ENCODE results near the gene ID2. TPM values are rescaled to one million over a fixed set of nuclear protein-coding genes. Genes with fewer than 3 reads are reported as not detected.
A peak's percentile ranks its signal among the peaks of the same experiment; 100 is the strongest.
"Not testable (repeated sequence)": the region's sequence is repeated elsewhere in the genome, so short reads cannot be mapped to it uniquely, and the experiment has no call there.

Gene ID2
- total RNA-seq, 1 experiment from 2014 or later: 33.0 TPM

DNA sequence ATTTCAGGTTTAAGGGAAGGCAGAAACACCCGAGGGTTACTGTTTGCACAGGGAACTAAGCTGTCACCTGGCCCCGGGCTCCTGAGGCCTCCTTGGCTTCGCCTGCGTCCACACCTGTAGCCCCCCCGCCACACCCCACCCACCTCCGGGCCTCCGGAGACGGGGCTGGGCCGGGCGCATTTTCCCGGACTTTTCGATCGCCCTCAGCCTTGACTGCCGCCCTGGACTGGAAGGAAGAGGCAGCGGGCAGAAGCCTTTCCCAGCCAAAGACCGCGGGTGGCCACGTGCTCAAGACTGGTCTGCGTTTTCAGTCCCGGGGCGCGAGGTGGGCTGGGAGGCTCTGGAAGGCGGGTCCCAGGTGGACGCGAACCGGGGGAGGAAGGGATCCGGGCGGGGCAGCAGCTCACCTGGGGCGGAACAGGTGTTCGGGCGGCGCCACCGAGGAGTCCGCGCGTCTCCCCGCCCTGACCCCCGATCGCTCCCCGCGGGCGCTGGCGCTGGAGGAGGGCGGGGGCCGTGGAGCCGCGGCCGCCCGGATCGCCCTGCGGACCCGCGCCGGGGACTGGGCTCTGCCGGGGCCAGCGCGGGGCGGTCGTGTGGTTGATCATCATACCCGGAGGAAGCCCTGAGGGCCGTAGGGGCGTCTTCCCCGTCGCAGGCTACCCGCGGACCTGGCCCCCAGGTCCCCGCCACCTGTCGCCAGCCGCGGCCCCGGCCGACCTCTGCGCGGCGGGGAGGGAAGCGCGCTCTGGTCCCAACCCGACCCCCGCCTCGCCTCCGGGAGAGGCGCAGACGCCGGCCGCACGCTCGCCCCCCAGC lies 3.2 kb downstream of the ID2 start:
- DNase-seq (ENCODE audit: low read depth): peak; percentile 51

GRCh38 chr2:8685697-8686358 lies 4.0 kb downstream of the ID2 start:
- DNase-seq (ENCODE audit: low read depth): peak; percentile 68

DNA sequence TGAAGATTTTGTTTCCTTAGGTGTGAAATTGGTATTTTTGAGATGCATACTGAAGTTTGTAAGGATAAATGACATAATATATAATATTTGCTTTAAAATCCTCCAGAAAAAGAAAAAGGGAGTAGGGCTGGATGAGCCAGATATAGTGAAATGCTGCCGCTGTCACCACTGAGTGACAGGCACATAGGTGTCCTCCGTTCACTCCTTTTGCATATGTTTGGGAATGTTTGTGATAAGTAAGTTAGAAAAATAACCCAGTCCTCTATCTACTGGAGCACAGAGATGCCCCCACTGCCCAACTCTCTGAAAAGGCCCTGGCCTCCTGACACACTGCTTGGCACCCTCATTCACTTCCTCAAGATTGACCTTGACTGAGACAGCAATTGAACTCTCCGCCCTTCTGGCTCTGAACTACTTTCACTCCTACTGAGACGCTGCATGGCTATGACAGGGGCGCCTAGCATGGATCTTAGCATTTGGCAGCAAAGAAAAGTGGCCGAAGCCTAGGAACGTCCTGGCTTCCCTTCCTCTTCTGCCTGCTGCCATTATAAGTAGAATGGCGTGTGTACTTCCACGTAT lies 10.1 kb downstream of the ID2 start:
- no peak for DNase-seq (ENCODE audit: low read depth)

GRCh38 chr2:8692783-8693156 lies 10.9 kb downstream of the ID2 start:
- DNase-seq (ENCODE audit: low read depth): no peak

DNA sequence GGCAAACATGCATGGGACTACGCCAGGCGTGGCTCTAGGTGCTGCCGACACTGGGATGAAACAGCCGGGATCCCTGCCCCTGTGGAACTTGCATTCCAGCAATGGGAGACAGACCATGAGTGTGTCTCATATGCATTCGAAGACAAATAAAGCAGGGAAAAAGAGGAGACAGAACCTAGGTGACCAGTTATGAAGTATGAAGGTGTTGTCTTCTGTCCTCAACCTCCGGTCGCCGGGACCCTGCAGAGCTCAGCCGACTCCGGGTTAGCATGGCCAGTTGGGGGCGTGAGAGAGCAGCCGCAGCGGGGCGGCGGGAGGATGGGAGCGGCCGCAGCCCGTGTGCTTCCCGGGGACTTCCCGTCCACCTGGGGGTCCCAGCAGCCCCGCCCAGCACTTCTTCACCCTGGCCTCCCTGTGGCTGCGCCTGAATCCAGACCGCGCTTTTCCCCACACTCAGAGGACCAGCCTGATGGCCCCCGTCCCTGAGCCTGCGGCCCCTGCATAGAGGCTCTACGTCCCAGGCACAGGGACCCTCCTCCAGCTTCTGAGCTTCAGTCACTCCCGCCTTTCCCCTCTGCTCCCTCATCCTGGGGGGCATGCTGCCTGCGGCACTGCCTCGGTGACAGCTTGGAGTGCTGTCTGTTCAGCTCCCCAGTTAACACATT lies 11.4 kb downstream of the ID2 start:
- peak; percentile 69 for DNase-seq (ENCODE audit: low read depth)

DNA sequence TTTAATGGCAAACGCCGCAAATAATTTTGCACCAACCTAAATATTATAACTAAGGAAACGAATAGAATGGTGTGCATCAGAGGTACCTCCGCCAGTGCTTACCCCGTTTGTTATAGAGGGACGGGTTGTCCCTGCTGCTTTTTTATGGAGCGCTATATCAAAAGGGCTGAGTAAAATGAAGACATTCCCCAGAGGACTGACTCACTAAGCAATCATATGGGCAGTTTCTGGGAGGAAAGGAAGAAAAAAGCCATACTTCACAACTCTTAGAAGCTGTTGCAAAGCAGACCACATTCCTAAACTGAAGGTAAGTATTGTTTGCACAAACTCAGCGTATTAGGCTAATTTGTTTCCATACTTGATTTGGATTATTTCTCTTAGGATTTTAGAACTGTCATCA lies 12.9 kb downstream of the ID2 start:
- DNase-seq (ENCODE audit: low read depth): peak; percentile 62

DNA sequence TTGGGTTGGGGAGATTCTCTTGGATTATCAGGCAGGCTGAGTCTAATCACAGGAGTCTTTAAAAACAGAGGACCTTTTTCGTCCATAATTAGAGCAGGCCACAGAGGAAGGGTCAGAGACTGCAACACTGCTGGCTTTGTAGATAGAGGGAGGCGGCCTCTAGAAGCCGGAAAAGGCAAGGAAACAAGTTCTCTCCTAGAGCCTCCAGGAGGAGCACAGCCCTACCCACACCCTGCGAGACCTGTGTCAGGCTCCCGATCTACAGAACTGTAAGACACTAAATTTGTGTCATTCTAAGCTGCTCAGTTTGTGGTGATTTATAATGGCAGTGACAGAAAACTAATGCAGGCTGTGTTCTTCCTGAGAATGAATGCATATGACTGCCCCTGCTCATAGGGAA lies 15.3 kb downstream of the ID2 start:
- DNase-seq (ENCODE audit: low read depth): no peak

GRCh38 chr2:8699839-8700238 lies 18.0 kb downstream of the ID2 start:
- DNase-seq (ENCODE audit: low read depth): no peak

DNA sequence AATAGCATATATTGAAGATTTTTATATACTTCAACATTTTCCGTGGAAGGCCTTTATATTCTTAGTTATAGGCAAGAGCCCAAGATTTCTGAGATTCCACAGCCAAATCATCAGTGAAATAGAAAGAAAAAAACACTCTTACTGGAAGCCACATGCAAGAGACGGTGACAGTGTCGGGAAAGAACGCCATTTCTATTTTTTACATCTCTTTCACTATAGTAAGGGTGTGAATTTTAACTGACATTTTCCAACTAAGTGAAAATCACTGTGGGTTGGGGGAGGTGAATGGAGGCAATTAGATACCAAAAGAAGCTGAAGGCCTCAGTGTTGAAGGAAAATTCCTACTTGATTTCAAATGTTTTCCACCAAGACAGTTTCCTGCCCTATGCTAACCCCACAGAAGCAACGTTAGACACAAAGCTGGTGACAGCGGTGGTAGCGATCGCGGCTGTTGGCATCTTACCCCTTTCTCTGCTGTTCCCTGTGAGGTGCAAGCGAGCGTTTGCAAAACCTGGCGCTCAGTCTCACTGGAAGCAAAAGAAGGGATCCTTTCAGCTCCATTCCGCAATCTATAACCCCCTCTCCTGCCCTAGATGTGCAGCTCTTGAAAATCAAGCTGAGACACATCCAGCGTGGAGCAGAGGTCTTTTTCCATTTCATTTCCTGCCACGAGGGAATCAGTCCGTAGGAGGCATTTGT lies 20.0 kb downstream of the ID2 start:
- no peak for DNase-seq (ENCODE audit: low read depth)

DNA sequence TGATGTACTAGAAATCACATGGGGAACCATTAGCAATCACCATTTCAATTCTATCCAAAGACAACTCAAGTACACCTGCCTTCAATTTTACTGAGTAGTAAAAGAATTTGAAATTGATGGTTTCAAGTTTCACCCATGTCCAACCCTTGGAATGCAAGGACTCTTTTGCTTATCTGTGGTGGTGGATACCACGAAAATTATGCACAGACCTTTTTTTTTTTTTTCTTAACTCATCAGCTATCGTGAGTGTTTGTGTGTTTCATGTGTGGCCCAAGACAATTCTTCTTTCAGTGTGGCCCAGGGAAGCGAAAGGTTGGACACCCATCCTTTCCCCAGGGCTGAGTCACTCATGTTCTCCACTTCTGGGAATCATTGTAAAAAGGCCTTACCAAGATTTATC lies 23.1 kb downstream of the ID2 start:
- no peak for DNase-seq (ENCODE audit: low read depth)

GRCh38 chr2:8709611-8710010 lies 27.8 kb downstream of the ID2 start:
- no peak for DNase-seq (ENCODE audit: low read depth)

DNA sequence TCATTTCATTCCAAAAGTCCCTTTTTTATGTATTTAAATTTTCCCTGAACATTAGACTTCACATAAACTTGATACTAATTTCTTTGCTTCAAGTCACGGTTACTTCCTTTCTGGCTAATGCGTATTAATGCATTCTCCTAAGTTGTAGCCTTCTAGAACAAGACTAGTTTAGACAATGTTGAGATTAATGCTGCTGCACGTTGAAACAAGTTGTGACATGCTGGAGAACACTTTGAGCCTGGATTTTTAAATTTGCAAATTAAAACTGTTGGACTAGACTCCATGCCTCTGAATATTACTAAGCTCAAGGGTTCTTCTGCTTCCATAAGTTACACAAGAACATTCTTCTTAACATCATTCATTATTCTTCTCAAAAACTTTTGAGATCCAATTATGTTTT lies 29.1 kb downstream of the ID2 start:
- DNase-seq (ENCODE audit: low read depth): no peak

- DNase-seq (ENCODE audit: low read depth): no peak
Measured at GRCh38 chr2:8714283-8714682, 32.4 kb downstream of the ID2 start.

GRCh38 chr2:8714971-8715370 lies 33.1 kb downstream of the ID2 start:
- DNase-seq (ENCODE audit: low read depth): no peak

GRCh38 chr2:8719528-8719927 lies 37.7 kb downstream of the ID2 start:
- no peak for DNase-seq (ENCODE audit: low read depth)

GRCh38 chr2:8720741-8721140 lies 38.9 kb downstream of the ID2 start:
- no peak for DNase-seq (ENCODE audit: low read depth)

GRCh38 chr2:8721410-8721809 lies 39.6 kb downstream of the ID2 start:
- DNase-seq (ENCODE audit: low read depth): no peak

DNA sequence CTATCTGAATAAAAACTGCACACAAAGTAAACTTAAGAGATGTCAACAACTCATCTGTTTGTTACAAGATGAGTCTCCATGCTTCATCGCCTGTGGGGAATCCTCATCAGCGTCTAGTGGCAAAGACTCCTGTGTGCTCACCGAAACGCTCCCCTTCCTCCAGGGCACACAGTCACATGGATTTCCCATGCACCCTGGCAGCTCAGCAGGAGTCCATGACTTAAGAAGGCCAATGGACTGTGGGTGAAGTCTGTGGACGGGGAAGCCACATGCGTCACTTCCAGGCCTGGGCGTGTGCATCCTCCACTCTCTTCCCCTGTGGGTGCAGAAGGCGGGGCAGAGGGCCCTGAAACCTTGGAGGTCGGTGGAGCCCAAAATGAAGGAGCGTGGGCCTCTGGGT lies 41.1 kb downstream of the ID2 start:
- DNase-seq (ENCODE audit: low read depth): no peak

DNA sequence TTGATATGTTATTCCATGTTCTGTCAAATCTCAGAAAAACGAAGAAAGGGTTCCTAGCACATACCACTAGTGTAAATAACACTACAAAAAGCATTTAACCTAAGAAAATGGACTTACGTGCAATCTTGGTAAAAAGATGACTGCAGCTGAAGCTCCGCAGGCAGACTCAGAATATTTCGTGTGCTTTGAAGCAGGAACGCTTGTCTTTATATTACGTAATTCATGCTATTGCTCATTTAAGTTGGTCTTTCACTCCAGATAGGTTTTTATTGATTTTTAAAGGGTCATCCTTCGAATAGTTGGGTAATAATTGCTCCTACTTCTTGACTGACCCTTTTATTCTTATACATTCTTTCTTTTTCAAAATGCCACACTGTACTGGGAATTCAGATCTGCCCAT lies 44.0 kb downstream of the ID2 start:
- DNase-seq (ENCODE audit: low read depth): no peak

DNA sequence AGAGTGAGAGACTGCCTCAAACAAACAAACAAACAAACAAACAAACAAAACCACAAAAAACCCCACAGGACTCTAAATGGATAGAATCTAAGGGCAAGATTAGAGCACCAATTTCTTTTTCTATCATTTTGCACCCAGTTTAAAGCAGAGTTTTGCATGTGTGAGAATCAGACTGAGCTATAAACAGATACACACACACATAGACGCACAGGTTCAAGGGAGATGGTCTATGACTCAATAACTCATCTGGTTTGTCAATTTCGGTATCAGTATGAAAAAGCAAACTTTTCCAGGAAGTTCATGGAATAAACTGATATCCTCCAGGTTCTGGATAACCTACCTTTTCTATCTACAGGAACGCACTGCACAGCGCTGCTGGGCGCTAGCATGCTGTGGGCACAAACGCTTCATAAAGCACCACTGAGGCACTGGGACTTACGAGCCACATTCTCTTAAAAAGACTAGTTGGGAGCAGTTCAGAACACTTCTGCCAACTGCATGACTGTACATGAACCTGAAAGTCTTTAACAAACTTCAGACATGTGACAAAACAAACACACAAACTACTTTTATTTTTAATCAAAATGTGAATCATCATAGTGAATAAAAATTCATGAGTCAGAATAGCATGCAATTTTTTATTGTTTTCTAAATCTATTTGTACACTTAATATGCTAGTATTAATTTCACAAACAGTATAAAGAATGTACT lies 46.6 kb downstream of the ID2 start:
- no peak for DNase-seq (ENCODE audit: low read depth)

- not testable (repeated sequence) for DNase-seq (ENCODE audit: low read depth)
Measured at GRCh38 chr2:8729101-8729500, 47.2 kb downstream of the ID2 start.
